H1 (cell line): ENCODE data around the gene CAMP. TPM values are rescaled to one million over a fixed set of nuclear protein-coding genes. Genes with fewer than 3 reads are reported as not detected.

Experiments
- CTCF ChIA-PET: fragments of 300-600 bp; sonication (Branson Sonifier 250); formaldehyde crosslinking; loops from one replicate; lab custom pipeline; 2021; ENCODE audit not compliant: partially characterized antibody; lab: Charles Lee
- POLR2A ChIA-PET: fragments of 300-600 bp; sonication (Branson Sonifier 250); formaldehyde crosslinking; loops from one replicate; lab custom pipeline; 2021; ENCODE audit warnings: inconsistent platforms; ENCODE audit not compliant: partially characterized antibody; lab: Charles Lee
- DNase-seq, 2 experiments: peaks; one replicate each; pipeline versions ENCODE4 v3.0.0 to v3.0.0-alpha.2; 2010 to 2022; ENCODE audit warnings: low spot score in 2 of 2, low read depth in 1 of 2, mixed read lengths in 1 of 2
- FAIRE-seq: peaks from 2 replicates; lab custom pipeline; 2011; peaks lifted over from hg19 to GRCh38; lab: Jason Lieb, UNC
- H2AFZ ChIP-seq: 2 replicates; pipeline ENCODE4 v1.8.1; 2012; ENCODE audit warnings: low read length, inconsistent platforms
- H2AK5ac ChIP-seq: 2 replicates; pipeline ENCODE4 v1.6.1; 2013; ENCODE audit warnings: low read depth, low read length
- H2BK120ac ChIP-seq: replicated peaks from 2 replicates; pipeline ENCODE3; 2013; ENCODE audit warnings: low read depth, low read length, inconsistent platforms
- H2BK12ac ChIP-seq: 2 replicates; pipeline ENCODE4 v1.6.1; 2013; ENCODE audit warnings: low read depth, low read length
- H2BK15ac ChIP-seq: 2 replicates; pipeline ENCODE4 v1.6.1; 2013; ENCODE audit warnings: low read length
- H2BK20ac ChIP-seq: 2 replicates; pipeline ENCODE4 v1.6.1; 2013; ENCODE audit warnings: low read length
- H2BK5ac ChIP-seq: 2 replicates; pipeline ENCODE4 v1.6.1; 2013; ENCODE audit warnings: low read depth, low read length
- H3K14ac ChIP-seq: 2 replicates; pipeline ENCODE4 v1.6.1; 2013; ENCODE audit warnings: inconsistent platforms; ENCODE audit not compliant: insufficient read length
- H3K18ac ChIP-seq: 2 replicates; pipeline ENCODE4 v1.6.1; 2013; ENCODE audit warnings: low read length; ENCODE audit errors: extremely low read depth
- H3K23ac ChIP-seq: 2 replicates; pipeline ENCODE4 v1.6.1; 2013; ENCODE audit warnings: inconsistent platforms; ENCODE audit not compliant: insufficient read length
- H3K23me2 ChIP-seq: 2 replicates; pipeline ENCODE4 v1.6.1; 2013; ENCODE audit warnings: low read depth, low read length
- H3K27ac ChIP-seq: 2 replicates; pipeline ENCODE4 v1.6.1; 2011; ENCODE audit warnings: low read depth, low read length, inconsistent platforms
- H3K27me3 ChIP-seq, 4 experiments: replicated peaks in 1 of 4; 1 replicate in 1 of 4; 2 replicates in 3 of 4; pipeline versions ENCODE4 v1.6.1 to v1.8.1; 2011 to 2013; ENCODE audit warnings: low read length in 3 of 4, mild to moderate bottlenecking in 3 of 4, inconsistent platforms in 2 of 4, mixed read lengths in 2 of 4, moderate library complexity in 1 of 4; ENCODE audit not compliant: control insufficient read depth in 3 of 4, insufficient read depth in 3 of 4; ENCODE audit errors: extremely low read depth in 1 of 4
- H3K36me3 ChIP-seq, 4 experiments: 2 replicates each; pipeline versions ENCODE4 v1.6.1 to v1.8.1; 2011 to 2013; ENCODE audit warnings: mild to moderate bottlenecking in 4 of 4, low read length in 3 of 4, moderate library complexity in 2 of 4, control low read depth in 1 of 4, inconsistent platforms in 1 of 4; ENCODE audit not compliant: insufficient read depth in 4 of 4, control insufficient read depth in 2 of 4
- H3K4ac ChIP-seq: replicated peaks from 2 replicates; pipeline ENCODE3; 2013; ENCODE audit warnings: low read length, low read depth, mixed read lengths, inconsistent platforms; ENCODE audit not compliant: insufficient read length
- H3K4me1 ChIP-seq, 4 experiments: replicated peaks in 1 of 4; 1 replicate in 1 of 4; 2 replicates in 3 of 4; pipeline versions ENCODE4 v1.6.1 to v1.8.1; 2011 to 2013; ENCODE audit warnings: low read length in 3 of 4, inconsistent platforms in 2 of 4, mixed read lengths in 1 of 4; ENCODE audit not compliant: insufficient read depth in 4 of 4, control insufficient read depth in 3 of 4
- H3K4me2 ChIP-seq, 2 experiments: 2 replicates each; pipeline versions ENCODE4 v1.6.1 to v1.8.1; 2011 to 2013; ENCODE audit warnings: low read depth in 2 of 2, low read length in 2 of 2, control low read depth in 1 of 2, inconsistent platforms in 1 of 2, mild to moderate bottlenecking in 1 of 2; ENCODE audit not compliant: insufficient read depth in 1 of 2
- H3K4me3 ChIP-seq, 4 experiments: fragments of 200-600, 300-600 bp in 1 of 4; sonication (generic), shearing (Covaris generic), sonication (Bioruptor Twin) in 1 of 4; 2 replicates each; pipeline versions ENCODE4 v1.5.1 to v1.8.1; 2011 to 2016; ENCODE audit warnings: low read length in 4 of 4, low read depth in 3 of 4, control low read depth in 2 of 4, inconsistent platforms in 2 of 4, mild to moderate bottlenecking in 2 of 4, mixed read lengths in 1 of 4, moderate library complexity in 1 of 4; ENCODE audit not compliant: insufficient read depth in 2 of 4; ENCODE audit errors: extremely low read depth in 1 of 4
- H3K56ac ChIP-seq: replicated peaks from 2 replicates; pipeline ENCODE3; 2013; ENCODE audit warnings: low read depth, mild to moderate bottlenecking, mixed read lengths, low read length, inconsistent platforms; ENCODE audit not compliant: insufficient read length
- H3K79me1 ChIP-seq: 2 replicates; pipeline ENCODE4 v1.6.1; 2013; ENCODE audit warnings: low read depth, low read length, control low read depth
- H3K79me2 ChIP-seq, 2 experiments: 2 replicates each; pipeline versions ENCODE4 v1.6.1 to v1.8.1; 2012 to 2013; ENCODE audit warnings: low read length in 2 of 2, mild to moderate bottlenecking in 2 of 2, inconsistent platforms in 1 of 2; ENCODE audit not compliant: insufficient read depth in 2 of 2, control insufficient read depth in 1 of 2
- H3K9ac ChIP-seq, 4 experiments: replicated peaks in 1 of 4; 1 replicate in 1 of 4; 2 replicates in 3 of 4; pipeline versions ENCODE4 v1.6.1 to v1.8.1; 2011 to 2013; ENCODE audit warnings: low read depth in 3 of 4, low read length in 3 of 4, control low read depth in 2 of 4, mild to moderate bottlenecking in 2 of 4, moderate library complexity in 2 of 4, inconsistent platforms in 1 of 4; ENCODE audit errors: extremely low read depth in 1 of 4
- H3K9me3 ChIP-seq, 2 experiments: 2 replicates each; pipeline versions ENCODE4 v1.6.1 to v1.8.1; 2012 to 2013; ENCODE audit warnings: mild to moderate bottlenecking in 2 of 2, moderate library complexity in 2 of 2, control low read depth in 1 of 2, inconsistent platforms in 1 of 2, low read depth in 1 of 2, low read length in 1 of 2, mixed read lengths in 1 of 2; ENCODE audit not compliant: insufficient read depth in 2 of 2
- H4K20me1 ChIP-seq, 2 experiments: replicated peaks in 1 of 2; 2 replicates each; pipeline versions ENCODE3 to v1.8.1; 2011 to 2013; ENCODE audit warnings: inconsistent platforms in 2 of 2, low read length in 2 of 2, mild to moderate bottlenecking in 1 of 2; ENCODE audit not compliant: insufficient read depth in 2 of 2, control insufficient read depth in 1 of 2
- H4K5ac ChIP-seq: 2 replicates; pipeline ENCODE4 v1.6.1; 2013; ENCODE audit warnings: low read length, low read depth, mixed read lengths, inconsistent platforms; ENCODE audit not compliant: insufficient read length
- H4K8ac ChIP-seq: 2 replicates; pipeline ENCODE4 v1.8.0; 2013; ENCODE audit warnings: mild to moderate bottlenecking, moderate library complexity, low read length, inconsistent platforms; ENCODE audit not compliant: insufficient read depth; ENCODE audit errors: extremely low read depth
- H4K91ac ChIP-seq: replicated peaks from 2 replicates; pipeline ENCODE3; 2013; ENCODE audit warnings: low read length, mixed read lengths, inconsistent platforms; ENCODE audit not compliant: insufficient read length
- ASH2L ChIP-seq: fragments of 200-600, 300-600 bp; sonication (generic); IDR thresholded peaks from one replicate; pipeline ENCODE4 v1.7.1; 2017; ENCODE audit warnings: low read length
- CREB1 ChIP-seq: IDR thresholded peaks from 2 replicates; pipeline ENCODE4 v1.6.1; 2012; ENCODE audit warnings: inconsistent platforms
- ZNF274 ChIP-seq: IDR thresholded peaks from 2 replicates; pipeline ENCODE4 v1.7.0; 2012; ENCODE audit warnings: low read length, borderline replicate concordance; ENCODE audit errors: extremely low read depth
- WGBS, 2 experiments: shearing (Covaris generic) in 1 of 2; methylation state at CpG; one replicate each; pipeline versions ENCODE4 v1.1.6 to v1.1.7; 2013 to 2015; ENCODE audit warnings: low lambda C conversion rate in 2 of 2, mixed read lengths in 2 of 2, inconsistent platforms in 1 of 2, low coverage in 1 of 2, missing lambda C conversion rate in 1 of 2; ENCODE audit not compliant: insufficient replicate concordance in 2 of 2, insufficient coverage in 1 of 2, insufficient read length in 1 of 2; ENCODE audit errors: extremely low coverage in 1 of 2, missing lambda C conversion rate in 1 of 2; 5-methylcytosine and 5-hydroxymethylcytosine counted together
- polyA plus RNA-seq, 7 experiments: library from polyadenylated mRNA; depleted of rRNA in 3 of 7; stranded (reverse) in 5 of 7; unstranded in 2 of 7; fragments of >200 nt in 5 of 7; fragments of 200-250 nt in 2 of 7; gene quantifications; 1 replicate in 5 of 7; 2 replicates in 1 of 7; 4 replicates in 1 of 7; pipeline versions ENCODE4 v1.2.1 to v1.2.3, GENCODE V29; 2011 to 2013; ENCODE audit warnings: missing spikeins in 2 of 7, mixed read lengths in 2 of 7
- total RNA-seq: library from RNA; stranded (reverse); fragmentation: NEBNext Ultra II Directional; extraction: Animal tissue kit (Norgen Biotek cat#: 25700); gene quantifications from 2 replicates; pipeline ENCODE4 v1.2.1, GENCODE V29; 2021

The CAMP gene
- total and polyA plus RNA-seq, 2 of the 8 experiments (the other 6 are each of a cell fraction or from before 2014, with no cell fraction given): not detected

GRCh38 chr3:48214225-48214624 lies 9.1 kb upstream of the CAMP start:
- H2BK5ac ChIP-seq: no peak overlapping the region
- no peak overlapping the region for H3K4ac ChIP-seq
- no peak overlapping the region for H2AFZ ChIP-seq
- ChIA-PET POLR2A (interaction anchor here (1.0 to 1.5 kb wide), 2 partner anchors 11 to 31 kb away, joined by 3 to 5 read pairs; no protein-coding TSS in a partner anchor), CTCF (no interaction called here)
- H3K4me2 ChIP-seq: no peak overlapping the region
- DNase-seq: no peak
- H3K27ac ChIP-seq: no peak overlapping the region
- no peak overlapping the region for H3K9ac ChIP-seq
- H4K91ac ChIP-seq: no peak overlapping the region
- H2BK15ac ChIP-seq: no peak overlapping the region
- no peak overlapping the region for H2BK120ac ChIP-seq
- peaks cover 0 to 8% of the 10 kb centered on the region in 2 experiments; a peak in 2 of 4 replicates for H3K9me3 ChIP-seq
- no peak overlapping the region for H2BK20ac ChIP-seq
- no peak overlapping the region for H3K4me3 ChIP-seq
- no peak for FAIRE-seq
- no peaks in the 10 kb centered on the region for H3K79me1 ChIP-seq
- no peak overlapping the region for H2BK12ac ChIP-seq
- H4K20me1 ChIP-seq: no peaks in the 10 kb centered on the region
- H2AK5ac ChIP-seq: no peak overlapping the region
- H3K14ac ChIP-seq: no peak overlapping the region
- no peak overlapping the region for H3K18ac ChIP-seq
- 91% methylated on average over 3 of the region's 3 CpGs; no CpG with 5 or more reads in 1 of the 2 experiments for WGBS, 2 experiments
- H3K79me2 ChIP-seq: no peaks in the 10 kb centered on the region
- no peak overlapping the region for H3K23ac ChIP-seq
- no peak overlapping the region for H4K8ac ChIP-seq
- no peaks in the 10 kb centered on the region for H3K4me1 ChIP-seq
- no peak overlapping the region for H3K56ac ChIP-seq
- 0 out of 7 replicates have a peak, but pooled peaks cover 0 to 2% (median 0%) of the 10 kb centered on the region in 4 experiments for H3K27me3 ChIP-seq
- no peak for TF ChIP-seq ASH2L
- TF ChIP-seq CREB1: no peak
- no peak for TF ChIP-seq ZNF274
- H4K5ac ChIP-seq: no peak overlapping the region
- H3K36me3 ChIP-seq: no peaks in the 10 kb centered on the region
- no peaks in the 10 kb centered on the region; the same call in 1 of the 2 replicates for H3K23me2 ChIP-seq
